ENCODE data around the gene PEA15.

PEA15 gene, protein sequence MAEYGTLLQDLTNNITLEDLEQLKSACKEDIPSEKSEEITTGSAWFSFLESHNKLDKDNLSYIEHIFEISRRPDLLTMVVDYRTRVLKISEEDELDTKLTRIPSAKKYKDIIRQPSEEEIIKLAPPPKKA

GRCh38 chr1:160205242-160206035 lies at the start of gene PEA15:
TSS of gene PEA15 (plus strand) at chr1:160205384. CDS start at chr1:160211545, 6,161 bp downstream.
- DNase-seq: peak; percentile 69 to 76

DNA sequence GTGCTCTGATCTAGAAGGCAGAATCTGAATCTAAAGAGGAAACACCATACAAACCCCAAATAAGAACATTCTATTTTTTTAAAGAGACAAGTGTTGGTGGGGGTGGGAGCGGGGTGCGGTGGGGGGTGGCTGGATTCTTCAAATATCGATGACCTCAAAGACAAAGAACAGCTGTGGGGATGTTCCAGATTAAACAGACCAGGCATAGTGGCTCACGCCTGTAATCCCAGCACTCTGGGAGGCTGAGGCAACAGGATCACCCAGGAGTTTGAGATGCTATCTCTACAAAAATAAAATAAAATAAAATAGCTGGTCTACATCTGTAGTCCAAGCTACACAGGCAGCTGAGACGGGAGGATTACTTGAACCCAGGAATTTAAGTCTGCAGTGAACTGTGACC lies 48.8 kb upstream of the PEA15 start:
- no peak for DNase-seq

- no peak for DNase-seq
Observed at GRCh38 chr1:160157174-160157573, 48.0 kb upstream of the PEA15 start.

- DNase-seq: no peak
Observed at GRCh38 chr1:160158031-160158430, 47.2 kb upstream of the PEA15 start.

- DNase-seq: no peak
Observed at GRCh38 chr1:160158534-160158933, 46.6 kb upstream of the PEA15 start.

- no peak for DNase-seq
Observed at GRCh38 chr1:160159846-160160245, 45.3 kb upstream of the PEA15 start.

DNA sequence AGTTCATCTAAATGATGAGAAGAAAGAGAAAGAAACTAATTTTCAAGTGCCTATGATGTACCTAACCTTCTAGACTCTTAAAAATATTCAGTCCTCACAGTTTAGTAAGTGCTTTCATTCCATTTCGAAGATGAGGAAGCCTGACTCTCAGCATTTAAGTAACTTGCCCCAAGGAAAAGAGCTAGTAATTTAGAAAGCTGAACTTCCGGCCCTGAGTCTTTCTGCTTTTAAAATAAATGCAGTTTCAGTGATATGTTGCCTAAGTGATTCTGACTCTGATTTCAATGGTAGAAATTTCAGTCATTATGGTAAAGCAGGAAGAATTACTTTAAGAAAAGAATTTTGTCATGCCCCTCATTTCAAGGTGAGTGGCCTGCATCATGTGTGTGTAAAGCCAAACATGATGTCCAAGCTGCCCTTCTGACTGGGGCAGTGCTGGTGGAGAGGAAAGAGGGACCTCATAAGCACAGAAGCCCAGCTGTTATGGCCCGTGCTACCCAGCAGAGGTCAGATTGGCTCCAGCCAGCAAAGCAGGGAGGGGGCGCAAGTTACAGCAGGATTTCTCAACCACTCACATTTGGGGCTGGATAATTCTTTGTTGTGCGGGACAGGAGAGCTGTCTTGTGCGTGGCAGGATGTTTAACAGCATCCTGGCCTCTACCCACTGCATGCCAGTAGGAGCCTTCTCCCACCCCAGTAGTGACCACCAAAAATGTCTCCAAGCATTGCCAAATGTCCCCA lies 43.0 kb upstream of the PEA15 start:
- DNase-seq: no peak

DNA sequence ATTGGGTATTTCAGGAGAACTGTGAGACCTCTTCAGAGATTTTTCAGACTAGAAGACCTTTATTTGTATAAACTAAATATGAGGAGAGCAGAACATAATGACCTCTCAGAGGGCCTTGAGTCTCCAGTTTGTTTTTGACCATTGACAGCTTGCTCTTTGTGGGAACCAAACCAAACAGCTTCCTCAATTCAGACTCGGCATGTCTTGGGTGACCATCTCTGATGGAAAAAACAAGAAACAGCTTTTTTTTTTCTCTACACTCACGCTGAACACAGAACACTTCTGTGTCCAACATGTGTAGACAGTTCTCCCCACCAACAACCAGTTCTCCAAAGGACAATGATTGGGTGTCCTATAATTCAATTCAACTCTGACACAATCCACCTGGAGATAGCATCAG lies 42.3 kb upstream of the PEA15 start:
- DNase-seq: no peak

GRCh38 chr1:160163615-160164014 lies 41.6 kb upstream of the PEA15 start:
- no peak for DNase-seq

- DNase-seq: no peak
Observed at GRCh38 chr1:160164121-160164520, 41.1 kb upstream of the PEA15 start.

GRCh38 chr1:160166166-160166868 lies 38.9 kb upstream of the PEA15 start:
- DNase-seq: no peak

GRCh38 chr1:160167056-160167455 lies 38.1 kb upstream of the PEA15 start:
- DNase-seq: no peak

GRCh38 chr1:160167580-160167979 lies 37.6 kb upstream of the PEA15 start:
- DNase-seq: no peak

GRCh38 chr1:160168016-160168415 lies 37.2 kb upstream of the PEA15 start:
- DNase-seq: no peak

- no peak for DNase-seq
Observed at GRCh38 chr1:160168609-160169369, 36.4 kb upstream of the PEA15 start.

- DNase-seq: no peak
Observed at GRCh38 chr1:160169553-160170399, 35.4 kb upstream of the PEA15 start.

GRCh38 chr1:160171354-160171753 lies 33.8 kb upstream of the PEA15 start:
- no peak for DNase-seq

DNA sequence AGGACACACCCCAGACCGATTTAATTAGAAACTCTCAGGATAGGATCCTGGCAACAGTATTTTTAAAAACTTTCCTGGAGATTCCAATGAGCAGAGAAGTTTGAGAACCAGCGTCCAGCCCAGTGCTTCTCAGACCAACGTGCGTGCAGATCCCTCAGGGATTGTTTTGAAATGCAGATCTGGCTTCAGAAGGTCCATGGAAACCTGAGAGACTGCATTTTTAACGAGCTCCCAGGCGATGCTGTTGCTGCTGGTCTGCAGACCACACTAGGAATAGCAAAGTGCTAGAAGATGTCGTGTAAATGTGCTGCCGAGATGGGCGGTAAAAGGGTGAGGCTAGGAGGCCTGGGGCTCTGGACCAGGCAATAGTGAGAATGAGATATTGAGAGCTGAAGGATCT lies 33.2 kb upstream of the PEA15 start:
- no peak for DNase-seq

- DNase-seq: no peak
Observed at GRCh38 chr1:160177231-160177630, 28.0 kb upstream of the PEA15 start.

DNA sequence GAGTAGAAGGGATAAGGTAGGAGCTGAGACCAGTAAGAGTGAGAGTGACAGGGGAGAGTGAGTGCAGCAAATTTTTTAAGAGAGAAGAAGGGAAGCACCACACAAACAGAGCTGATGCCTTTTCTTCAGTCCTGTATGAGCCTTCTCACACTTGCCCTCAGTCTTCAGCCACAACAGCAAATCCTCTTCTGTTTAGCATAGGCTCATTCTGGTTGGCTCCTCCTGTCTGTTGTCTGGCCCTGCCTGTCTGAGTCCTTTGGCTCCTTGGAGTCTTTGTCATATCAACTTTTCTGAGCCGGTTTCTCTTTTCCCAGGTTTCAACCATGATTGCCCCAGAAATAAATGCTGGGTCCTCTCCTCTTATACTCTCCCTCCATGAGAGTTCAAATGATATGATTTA lies 27.5 kb upstream of the PEA15 start:
- DNase-seq: no peak

- DNase-seq: no peak
Observed at GRCh38 chr1:160178731-160179130, 26.5 kb upstream of the PEA15 start.

DNA sequence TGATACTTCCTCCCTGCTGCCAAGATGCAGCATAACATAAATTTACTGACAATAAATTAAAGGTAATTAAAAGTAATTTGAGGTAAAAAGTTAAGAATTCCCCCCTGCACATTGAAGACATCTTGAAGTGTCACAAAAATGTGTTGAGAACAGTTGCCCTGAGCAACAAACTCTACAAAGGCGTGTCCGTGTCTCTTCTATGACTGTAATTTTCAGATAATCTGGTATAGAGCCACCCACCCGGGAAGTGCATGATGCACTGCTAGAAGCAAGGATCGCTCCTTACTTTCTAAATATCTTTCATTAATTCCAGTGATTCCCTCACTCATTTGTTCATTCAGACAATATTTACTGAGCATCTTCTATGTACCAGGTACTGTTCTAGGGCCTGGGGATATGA lies 25.8 kb upstream of the PEA15 start:
- no peak for DNase-seq
